ENCODE measurements around the gene GJC2. TPM values are rescaled to one million over a fixed set of nuclear protein-coding genes. Genes with fewer than 3 reads are reported as not detected.

Gene GJC2
- total and polyA plus RNA-seq, 2 donors = 1.2 to 1.5 TPM

DNA sequence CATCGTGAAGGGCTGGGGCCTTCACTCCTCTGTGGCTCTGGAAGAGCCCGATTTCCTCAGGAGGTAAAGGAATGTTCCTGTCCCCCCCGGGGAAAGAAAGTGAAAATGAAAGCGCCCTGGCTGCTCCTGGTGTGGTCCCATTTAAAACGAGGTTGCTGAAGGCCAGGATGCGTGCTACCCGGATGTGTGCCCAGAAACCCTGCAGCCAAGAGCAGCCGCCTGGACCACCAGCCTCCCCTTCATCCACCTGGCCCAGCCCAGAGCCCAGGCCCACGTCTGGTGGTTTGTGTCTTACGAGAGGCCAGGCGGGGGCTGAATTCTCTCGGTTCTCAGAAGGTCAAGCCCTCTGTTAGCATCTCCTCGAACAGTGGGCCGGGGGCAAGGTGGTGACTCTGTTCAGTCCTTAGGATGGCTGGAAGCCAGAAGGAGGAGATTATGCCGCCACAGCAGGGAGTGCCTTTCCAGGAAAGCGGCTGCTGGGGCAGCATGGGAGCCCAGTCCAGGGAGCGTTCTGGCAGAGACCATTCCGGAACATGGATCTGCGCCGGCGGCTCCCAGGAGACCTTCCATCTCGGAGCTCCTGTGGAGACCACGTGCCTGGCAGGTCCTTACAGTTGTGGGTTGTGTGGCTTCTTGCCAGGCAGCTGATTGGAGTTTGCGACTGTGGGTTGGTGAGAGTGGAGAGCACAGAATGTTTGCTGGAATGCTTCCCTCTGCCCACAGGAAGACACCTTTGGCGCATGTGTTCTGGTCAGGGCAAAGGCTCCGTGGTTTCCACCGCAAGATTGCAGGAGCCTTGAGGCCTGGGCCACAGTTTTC is 8.3 kb upstream of the GJC2 start:
- Histone ChIP-seq H3K36me3 (ENCODE audit: control insufficient read depth in 2 of 2, insufficient read depth in 2 of 2, low read length in 1 of 2) (peaks cover 14 to 35% of the 10 kb centered on the region in 2 donors), H3K27ac (ENCODE audit: low read depth in 1 of 2, low read length in 1 of 2) (peak overlapping the region; percentile 97 to 100), H3K27me3 (ENCODE audit: control insufficient read depth in 2 of 2, insufficient read depth in 1 of 2, low read length in 1 of 2) (no peaks in the 10 kb centered on the region), H3K9me3 (ENCODE audit: control insufficient read depth in 2 of 2, insufficient read depth in 1 of 2, low read length in 1 of 2) (peaks cover 0 to 14% of the 10 kb centered on the region in 2 donors), H3K4me3 (ENCODE audit: low read length in 2 of 2) (peak overlapping the region; percentile 86 to 99), H3K4me1 (ENCODE audit: control insufficient read depth in 2 of 2, insufficient read depth in 2 of 2, low read length in 2 of 2) (peaks cover 46 to 71% of the 10 kb centered on the region in 2 donors)
- 37% methylated on average over 27 of the region's 27 CpGs for WGBS
- peak in 1 of 9 donors; percentile 60 for DNase-seq (ENCODE audit: low read depth in 6 of 9, low spot score in 9 of 9)

DNA sequence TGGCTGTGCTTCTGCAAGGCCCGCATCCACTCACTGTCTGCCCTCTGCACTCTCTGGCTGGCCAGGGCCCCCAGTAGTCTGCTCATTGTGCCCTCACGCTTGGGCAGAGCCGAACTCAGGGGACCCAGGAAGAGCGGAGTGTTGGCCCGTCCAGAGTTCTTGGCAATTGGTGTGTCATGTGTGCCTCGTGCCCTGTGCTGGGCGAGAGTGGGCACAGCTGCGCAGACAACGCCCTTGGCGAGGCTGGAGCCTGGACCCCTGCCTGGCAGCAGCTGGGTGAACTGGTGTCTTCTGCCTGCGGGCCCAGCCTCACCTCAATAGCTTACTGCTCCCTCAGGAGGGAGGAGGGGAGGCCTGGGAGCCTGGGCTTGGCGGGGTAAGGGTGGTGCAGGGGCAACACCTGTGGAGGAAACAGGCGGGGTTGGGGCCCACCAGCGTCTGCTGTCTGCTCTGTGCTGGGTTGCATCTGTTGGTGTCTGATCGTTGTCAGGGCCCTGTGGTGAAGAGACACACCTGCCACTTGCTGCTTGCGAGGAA is 7.5 kb upstream of the GJC2 start:
- peak; percentile 76 to 96 (median 87) for DNase-seq (ENCODE audit: low read depth in 6 of 9, low spot score in 9 of 9)
- peak overlapping the region; percentile 97 to 100 for H3K27ac ChIP-seq (ENCODE audit: low read depth in 1 of 2, low read length in 1 of 2)
- peaks cover 22 to 43% of the 10 kb centered on the region in 2 donors for H3K36me3 ChIP-seq (ENCODE audit: control insufficient read depth in 2 of 2, insufficient read depth in 2 of 2, low read length in 1 of 2)
- H3K4me1 ChIP-seq (ENCODE audit: control insufficient read depth in 2 of 2, insufficient read depth in 2 of 2, low read length in 2 of 2) = peaks cover 40 to 65% of the 10 kb centered on the region in 2 donors
- H3K9me3 ChIP-seq (ENCODE audit: control insufficient read depth in 2 of 2, insufficient read depth in 1 of 2, low read length in 1 of 2) = peaks cover 0 to 14% of the 10 kb centered on the region in 2 donors
- H3K27me3 ChIP-seq (ENCODE audit: control insufficient read depth in 2 of 2, insufficient read depth in 1 of 2, low read length in 1 of 2) = no peaks in the 10 kb centered on the region
- WGBS = 34% methylated on average over 16 of the region's 16 CpGs
- H3K4me3 ChIP-seq (ENCODE audit: low read length in 2 of 2) = peak overlapping the region; percentile 86 to 99

DNA sequence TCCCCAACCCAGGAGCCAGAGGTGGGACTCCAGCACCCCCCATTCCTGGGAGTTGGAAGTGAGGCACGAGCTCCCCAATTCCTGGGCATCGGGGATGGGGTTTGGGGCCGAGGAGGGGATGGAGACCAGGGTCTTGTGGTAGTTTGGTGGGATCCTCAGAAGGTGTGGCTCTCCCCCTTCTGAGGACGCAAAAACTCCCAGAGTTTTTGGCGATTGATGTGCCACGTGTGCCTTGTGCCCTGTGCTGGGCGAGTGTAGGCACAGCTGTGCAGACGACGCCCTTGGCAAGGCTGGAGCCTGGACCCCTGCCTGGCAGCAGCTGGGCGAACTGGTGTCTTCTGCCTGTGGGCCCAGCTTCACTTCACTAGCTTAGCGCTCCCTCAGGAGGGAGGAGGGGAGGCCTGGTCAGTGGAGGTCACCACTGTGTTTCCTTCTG is 7.0 kb upstream of the GJC2 start:
- H3K27ac ChIP-seq (ENCODE audit: low read depth in 1 of 2, low read length in 1 of 2) = peak overlapping the region; percentile 62 to 100
- H3K36me3 ChIP-seq (ENCODE audit: control insufficient read depth in 2 of 2, insufficient read depth in 2 of 2, low read length in 1 of 2) = peaks cover 27 to 48% of the 10 kb centered on the region in 2 donors
- peaks cover 38 to 62% of the 10 kb centered on the region in 2 donors for H3K4me1 ChIP-seq (ENCODE audit: control insufficient read depth in 2 of 2, insufficient read depth in 2 of 2, low read length in 2 of 2)
- H3K27me3 ChIP-seq (ENCODE audit: control insufficient read depth in 2 of 2, insufficient read depth in 1 of 2, low read length in 1 of 2) = no peaks in the 10 kb centered on the region
- peak in 7 of 9 donors; percentile 60 to 90 (median 76) for DNase-seq (ENCODE audit: low read depth in 6 of 9, low spot score in 9 of 9)
- peaks cover 0 to 14% of the 10 kb centered on the region in 2 donors for H3K9me3 ChIP-seq (ENCODE audit: control insufficient read depth in 2 of 2, insufficient read depth in 1 of 2, low read length in 1 of 2)
- H3K4me3 ChIP-seq (ENCODE audit: low read length in 2 of 2) = peak overlapping the region in 1 of 2 donors; percentile 14
- 17% methylated on average over 11 of the region's 11 CpGs for WGBS

DNA sequence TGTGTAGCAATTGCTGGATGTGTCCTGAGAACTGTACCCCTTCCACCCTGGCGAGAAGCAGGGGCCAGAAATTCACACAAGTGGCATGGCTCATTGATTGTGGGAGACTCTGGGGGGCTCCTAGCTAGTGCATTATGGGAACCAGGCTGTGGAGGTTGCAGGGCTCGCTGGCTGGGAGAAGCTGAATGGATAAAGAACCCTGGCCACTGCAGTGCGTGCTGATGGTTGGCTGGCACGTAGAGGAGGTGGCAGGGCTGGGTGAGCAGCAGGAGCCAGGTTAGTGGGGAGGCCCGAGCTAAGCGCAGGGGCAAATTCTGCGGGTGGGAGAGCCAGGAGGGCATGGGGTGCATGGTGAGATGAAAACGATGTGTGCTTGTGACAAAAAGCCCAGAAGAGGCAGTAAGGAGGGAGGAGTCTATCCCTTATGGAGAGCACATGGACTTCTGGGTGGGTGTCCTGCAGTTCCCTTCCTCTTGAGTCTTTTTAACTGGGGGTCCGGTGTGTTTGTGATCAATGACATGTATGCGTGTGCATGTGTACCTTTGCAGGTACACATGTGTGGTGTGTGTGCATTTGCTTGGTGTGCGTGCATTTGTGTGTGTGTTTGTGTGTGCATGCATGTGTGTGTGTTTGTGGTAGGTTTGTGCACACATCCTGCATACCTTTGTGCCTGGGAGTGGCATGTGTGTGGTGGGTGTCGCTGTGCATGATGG is 6.1 kb upstream of the GJC2 start:
- no peak for DNase-seq (ENCODE audit: low read depth in 6 of 9, low spot score in 9 of 9)
- 97% methylated on average over 12 of the region's 12 CpGs for WGBS
- peaks cover 36 to 57% of the 10 kb centered on the region in 2 donors for H3K36me3 ChIP-seq (ENCODE audit: control insufficient read depth in 2 of 2, insufficient read depth in 2 of 2, low read length in 1 of 2)
- no peak overlapping the region for H3K4me3 ChIP-seq (ENCODE audit: low read length in 2 of 2)
- H3K27ac ChIP-seq (ENCODE audit: low read depth in 1 of 2, low read length in 1 of 2) = peak overlapping the region in 1 of 2 donors; percentile 100
- peaks cover 0 to 14% of the 10 kb centered on the region in 2 donors for H3K9me3 ChIP-seq (ENCODE audit: control insufficient read depth in 2 of 2, insufficient read depth in 1 of 2, low read length in 1 of 2)
- peaks cover 38 to 67% of the 10 kb centered on the region in 2 donors for H3K4me1 ChIP-seq (ENCODE audit: control insufficient read depth in 2 of 2, insufficient read depth in 2 of 2, low read length in 2 of 2)
- no peaks in the 10 kb centered on the region for H3K27me3 ChIP-seq (ENCODE audit: control insufficient read depth in 2 of 2, insufficient read depth in 1 of 2, low read length in 1 of 2)

DNA sequence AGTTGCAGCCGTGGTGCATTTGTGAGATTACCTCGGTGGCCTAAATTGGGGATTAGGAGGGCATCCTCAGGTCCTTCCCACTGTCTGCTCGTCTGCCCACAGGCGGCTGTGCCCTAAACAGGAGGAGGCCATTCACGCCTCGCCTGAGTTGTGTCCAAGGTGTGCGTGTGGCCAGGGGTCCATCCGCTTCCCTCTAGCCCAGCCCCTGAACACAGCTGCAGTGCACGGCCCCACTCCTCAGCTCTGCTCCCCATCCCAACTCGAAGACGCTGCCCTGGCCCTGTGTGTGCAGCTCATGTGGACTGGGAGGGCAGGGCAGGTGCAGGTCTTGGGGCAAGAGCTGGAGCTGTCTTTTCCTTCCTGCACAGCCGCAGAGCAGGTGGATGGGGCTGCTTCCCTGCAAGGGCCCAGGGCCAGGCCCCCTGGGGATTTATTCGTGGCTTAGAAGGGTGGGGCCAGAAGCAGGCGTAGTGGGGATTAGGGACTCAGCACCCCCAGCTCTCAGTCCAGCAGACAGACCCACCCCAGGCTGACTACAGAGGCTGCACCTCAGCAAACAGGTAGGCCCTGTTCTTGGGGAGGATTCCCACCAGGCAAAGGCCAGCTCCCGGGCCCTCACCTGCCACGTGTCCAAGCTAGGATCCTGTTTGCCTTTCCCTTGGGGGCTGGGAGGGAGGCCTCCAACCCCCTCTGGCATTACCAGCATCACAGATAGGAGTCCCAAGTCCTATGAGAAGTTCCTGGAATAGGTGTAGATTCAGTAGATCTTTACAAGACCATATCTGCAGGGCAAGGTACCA is 5.3 kb upstream of the GJC2 start:
- Histone ChIP-seq H3K36me3 (ENCODE audit: control insufficient read depth in 2 of 2, insufficient read depth in 2 of 2, low read length in 1 of 2) (peaks cover 43 to 64% of the 10 kb centered on the region in 2 donors), H3K4me3 (ENCODE audit: low read length in 2 of 2) (no peak overlapping the region), H3K4me1 (ENCODE audit: control insufficient read depth in 2 of 2, insufficient read depth in 2 of 2, low read length in 2 of 2) (peaks cover 38 to 69% of the 10 kb centered on the region in 2 donors), H3K27me3 (ENCODE audit: control insufficient read depth in 2 of 2, insufficient read depth in 1 of 2, low read length in 1 of 2) (no peaks in the 10 kb centered on the region), H3K27ac (ENCODE audit: low read depth in 1 of 2, low read length in 1 of 2) (peak overlapping the region in 1 of 2 donors; percentile 55), H3K9me3 (ENCODE audit: control insufficient read depth in 2 of 2, insufficient read depth in 1 of 2, low read length in 1 of 2) (peaks cover 0 to 14% of the 10 kb centered on the region in 2 donors)
- 65% methylated on average over 16 of the region's 16 CpGs for WGBS
- peak in 2 of 9 donors; percentile 44 to 67 for DNase-seq (ENCODE audit: low read depth in 6 of 9, low spot score in 9 of 9)

DNA sequence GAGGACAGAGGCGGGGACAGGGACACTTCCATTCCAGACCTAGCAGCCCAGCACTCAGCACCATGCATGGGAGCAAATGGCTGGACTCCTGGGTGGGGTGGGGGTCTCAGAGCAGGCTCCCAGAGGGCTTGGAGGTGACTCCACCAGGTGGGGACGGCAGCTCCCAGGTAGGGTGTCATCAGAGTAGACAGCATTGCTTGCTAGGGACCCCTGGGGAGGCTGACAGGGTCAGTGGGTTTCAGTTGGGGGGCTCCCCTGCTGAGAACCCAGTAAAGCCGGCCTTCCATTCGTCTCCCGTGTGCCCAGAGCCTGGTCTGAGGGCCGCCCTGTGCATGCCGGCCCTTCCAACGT is 4.8 kb upstream of the GJC2 start:
- H3K27ac ChIP-seq (ENCODE audit: low read depth in 1 of 2, low read length in 1 of 2) = peak overlapping the region in 1 of 2 donors; percentile 37

GRCh38 chr1:228145463-228146416 is 4.0 kb upstream of the GJC2 start:
- Histone ChIP-seq H3K4me3 (ENCODE audit: low read length in 2 of 2) (no peak overlapping the region), H3K27ac (ENCODE audit: low read depth in 1 of 2, low read length in 1 of 2) (no peak overlapping the region), H3K9me3 (ENCODE audit: control insufficient read depth in 2 of 2, insufficient read depth in 1 of 2, low read length in 1 of 2) (peaks cover 0 to 14% of the 10 kb centered on the region in 2 donors), H3K4me1 (ENCODE audit: control insufficient read depth in 2 of 2, insufficient read depth in 2 of 2, low read length in 2 of 2) (peaks cover 40 to 80% of the 10 kb centered on the region in 2 donors), H3K27me3 (ENCODE audit: control insufficient read depth in 2 of 2, insufficient read depth in 1 of 2, low read length in 1 of 2) (no peaks in the 10 kb centered on the region), H3K36me3 (ENCODE audit: control insufficient read depth in 2 of 2, insufficient read depth in 2 of 2, low read length in 1 of 2) (peaks cover 53 to 77% of the 10 kb centered on the region in 2 donors)
- no peak for DNase-seq (ENCODE audit: low read depth in 6 of 9, low spot score in 9 of 9)
- WGBS = 98% methylated on average over 31 of the region's 31 CpGs

More for the DNA sequence above, 4.8 kb upstream of the GJC2 start:
- Histone ChIP-seq H3K4me1 (ENCODE audit: control insufficient read depth in 2 of 2, insufficient read depth in 2 of 2, low read length in 2 of 2) (peaks cover 38 to 72% of the 10 kb centered on the region in 2 donors), H3K9me3 (ENCODE audit: control insufficient read depth in 2 of 2, insufficient read depth in 1 of 2, low read length in 1 of 2) (peaks cover 0 to 14% of the 10 kb centered on the region in 2 donors), H3K36me3 (ENCODE audit: control insufficient read depth in 2 of 2, insufficient read depth in 2 of 2, low read length in 1 of 2) (peaks cover 49 to 70% of the 10 kb centered on the region in 2 donors), H3K27me3 (ENCODE audit: control insufficient read depth in 2 of 2, insufficient read depth in 1 of 2, low read length in 1 of 2) (no peaks in the 10 kb centered on the region), H3K4me3 (ENCODE audit: low read length in 2 of 2) (no peak overlapping the region)
- DNase-seq (ENCODE audit: low read depth in 6 of 9, low spot score in 9 of 9) = no peak
- 97% methylated on average over 8 of the region's 8 CpGs for WGBS

Data from thymus (tissue), 11 donors.